HEK293 (cell line): ENCODE results near the gene SSBP3.

ENCODE experiments used
- ATF2 ChIP-seq: fragments of 450-650 bp; formaldehyde crosslinking; IDR thresholded peaks from 2 replicates; pipeline ENCODE4 v1.5.1; 2016; ENCODE audit warnings: missing biosample characterization, missing genetic modification characterization, low read depth
- BCL11B ChIP-seq: fragments of 450-650 bp; formaldehyde crosslinking; IDR thresholded peaks from 2 replicates; pipeline ENCODE4 v1.5.1; 2016; ENCODE audit warnings: low read depth, missing biosample characterization, missing genetic modification characterization
- FEZF1 ChIP-seq: fragments of 450-650 bp; formaldehyde crosslinking; IDR thresholded peaks from 2 replicates; pipeline ENCODE4 v1.5.1; 2016; ENCODE audit warnings: missing biosample characterization, missing genetic modification characterization
- HIC1 ChIP-seq: fragments of 450-650 bp; formaldehyde crosslinking; IDR thresholded peaks from 2 replicates; pipeline ENCODE4 v1.5.1; 2016; ENCODE audit warnings: missing biosample characterization, missing genetic modification characterization
- HOXA7 ChIP-seq: sonication (generic); formaldehyde crosslinking; IDR thresholded peaks from 2 replicates; pipeline ENCODE4 v1.8.1; 2022; ENCODE audit warnings: missing genetic modification reagents, borderline replicate concordance
- KLF8 ChIP-seq: fragments of 450-650 bp; formaldehyde crosslinking; IDR thresholded peaks from 2 replicates; pipeline ENCODE4 v1.5.1; 2016; ENCODE audit warnings: missing biosample characterization, missing genetic modification characterization
- OVOL3 ChIP-seq: fragments of 450-650 bp; formaldehyde crosslinking; IDR thresholded peaks from 2 replicates; pipeline ENCODE4 v1.5.1; 2016; ENCODE audit warnings: missing biosample characterization, missing genetic modification characterization
- ZBTB21 ChIP-seq: fragments of 450-650 bp; formaldehyde crosslinking; IDR thresholded peaks from 2 replicates; pipeline ENCODE4 v1.5.1; 2017; ENCODE audit warnings: missing biosample characterization, missing genetic modification characterization
- ZBTB49 ChIP-seq: fragments of 450-650 bp; formaldehyde crosslinking; IDR thresholded peaks from 2 replicates; pipeline ENCODE4 v1.5.1; 2016; ENCODE audit warnings: missing biosample characterization, missing genetic modification characterization, low read depth
- ZFP69B ChIP-seq: fragments of 450-650 bp; formaldehyde crosslinking; IDR thresholded peaks from 2 replicates; pipeline ENCODE4 v1.5.1; 2016; ENCODE audit warnings: missing biosample characterization, missing genetic modification characterization
- ZNF132 ChIP-seq: fragments of 450-650 bp; formaldehyde crosslinking; IDR thresholded peaks from 2 replicates; pipeline ENCODE4 v1.5.1; 2017; ENCODE audit warnings: missing biosample characterization, missing genetic modification characterization, borderline replicate concordance
- ZNF155 ChIP-seq: fragments of 450-650 bp; formaldehyde crosslinking; IDR thresholded peaks from 2 replicates; pipeline ENCODE4 v1.5.1; 2016; ENCODE audit warnings: missing biosample characterization, missing genetic modification characterization
- ZNF174 ChIP-seq: fragments of 450-650 bp; formaldehyde crosslinking; IDR thresholded peaks from 2 replicates; pipeline ENCODE4 v1.5.0; 2017; ENCODE audit warnings: missing biosample characterization, mild to moderate bottlenecking, missing genetic modification characterization
- ZNF239 ChIP-seq: fragments of 450-650 bp; formaldehyde crosslinking; IDR thresholded peaks from 2 replicates; pipeline ENCODE4 v1.5.1; 2016; ENCODE audit warnings: missing biosample characterization, missing genetic modification characterization
- ZNF248 ChIP-seq: fragments of 450-650 bp; formaldehyde crosslinking; IDR thresholded peaks from 2 replicates; pipeline ENCODE4 v1.5.1; 2017; ENCODE audit warnings: missing biosample characterization, missing genetic modification characterization
- ZNF324 ChIP-seq: fragments of 450-650 bp; formaldehyde crosslinking; IDR thresholded peaks from 2 replicates; pipeline ENCODE4 v1.5.1; 2016; ENCODE audit warnings: missing biosample characterization, missing genetic modification characterization
- ZNF366 ChIP-seq: fragments of 450-650 bp; formaldehyde crosslinking; conservative IDR thresholded peaks from 2 replicates; pipeline ENCODE4 v1.5.1; 2016; ENCODE audit warnings: missing biosample characterization, missing genetic modification characterization
- ZNF37A ChIP-seq: fragments of 450-650 bp; IDR thresholded peaks from 2 replicates; pipeline ENCODE4 v1.5.1; 2018; ENCODE audit warnings: missing biosample characterization, missing genetic modification characterization
- ZNF521 ChIP-seq: fragments of 450-650 bp; formaldehyde crosslinking; IDR thresholded peaks from 2 replicates; pipeline ENCODE4 v1.5.1; 2017; ENCODE audit warnings: missing biosample characterization, mild to moderate bottlenecking, missing genetic modification characterization
- ZNF530 ChIP-seq: fragments of 450-650 bp; formaldehyde crosslinking; IDR thresholded peaks from 2 replicates; pipeline ENCODE4 v1.5.1; 2016; ENCODE audit warnings: low read depth, missing biosample characterization, missing genetic modification characterization
- ZNF558 ChIP-seq: fragments of 450-650 bp; formaldehyde crosslinking; IDR thresholded peaks from 2 replicates; pipeline ENCODE4 v1.5.1; 2016; ENCODE audit warnings: missing biosample characterization, missing genetic modification characterization
- ZNF561 ChIP-seq: fragments of 450-650 bp; IDR thresholded peaks from 2 replicates; pipeline ENCODE4 v1.5.1; 2018; ENCODE audit warnings: missing biosample characterization, missing genetic modification characterization, borderline replicate concordance
- ZNF596 ChIP-seq: fragments of 450-650 bp; IDR thresholded peaks from 2 replicates; pipeline ENCODE4 v1.5.0; 2018; ENCODE audit warnings: missing biosample characterization, mild to moderate bottlenecking, missing genetic modification characterization, moderate library complexity
- ZNF600 ChIP-seq: fragments of 450-650 bp; formaldehyde crosslinking; IDR thresholded peaks from 2 replicates; pipeline ENCODE4 v1.5.1; 2016; ENCODE audit warnings: missing biosample characterization, missing genetic modification characterization
- ZNF692 ChIP-seq: fragments of 450-650 bp; formaldehyde crosslinking; IDR thresholded peaks from 2 replicates; pipeline ENCODE4 v1.5.1; 2016; ENCODE audit warnings: missing biosample characterization, missing genetic modification characterization
- ZNF792 ChIP-seq: fragments of 450-650 bp; formaldehyde crosslinking; IDR thresholded peaks from 2 replicates; pipeline ENCODE4 v1.5.1; 2016; ENCODE audit warnings: missing biosample characterization, missing genetic modification characterization
- ZSCAN30 ChIP-seq: fragments of 450-650 bp; IDR thresholded peaks from 2 replicates; pipeline ENCODE4 v1.5.1; 2018; ENCODE audit warnings: missing biosample characterization, mild to moderate bottlenecking, missing genetic modification characterization, moderate library complexity
- ZXDB ChIP-seq: fragments of 450-650 bp; formaldehyde crosslinking; IDR thresholded peaks from 2 replicates; pipeline ENCODE4 v1.5.1; 2016; ENCODE audit warnings: missing biosample characterization, missing genetic modification characterization
- TF ChIP-seq, protein P1 (sequence below): fragments of 450-650 bp; formaldehyde crosslinking; IDR thresholded peaks from 2 replicates; pipeline ENCODE4 v1.5.1; 2016; ENCODE audit warnings: missing biosample characterization, missing genetic modification characterization

SSBP3 gene

DNA sequence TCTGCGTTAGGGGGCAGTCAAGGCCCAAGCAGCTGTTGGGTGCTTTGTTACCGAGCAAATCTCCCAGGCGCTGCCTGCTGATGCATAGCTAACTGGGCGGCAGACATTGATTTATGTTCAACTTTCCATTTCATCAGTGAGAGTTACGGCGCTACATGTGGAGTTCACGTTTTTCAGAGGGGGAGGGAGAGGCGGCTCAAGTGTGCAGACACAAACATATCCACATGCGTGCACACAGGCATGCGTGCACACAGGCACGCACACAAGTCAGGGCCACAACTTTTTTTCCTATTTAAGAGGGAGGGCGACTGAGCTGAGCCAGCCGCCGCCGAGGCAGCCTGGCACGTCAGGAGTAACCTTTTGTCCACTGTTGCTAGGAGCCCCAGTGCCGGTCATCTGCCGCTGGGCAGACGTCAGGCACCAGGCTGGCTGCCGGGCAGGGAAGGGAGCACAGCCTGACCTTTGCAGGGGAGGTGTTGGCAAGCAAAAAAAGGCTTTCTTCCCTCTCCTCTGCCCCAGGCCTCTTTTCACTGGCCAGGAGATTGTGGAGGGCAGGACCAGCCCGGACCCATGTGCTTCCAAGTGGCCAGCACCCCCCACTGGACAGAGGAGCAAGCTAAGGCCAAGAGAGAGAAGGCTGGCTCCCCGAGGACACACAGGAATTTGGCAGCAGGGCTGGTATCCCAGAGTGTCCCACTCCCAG, 133.0 kb downstream of the SSBP3 start (continued):
- TF ChIP-seq ATF2 (peak; percentile 42; the same call in 1 of the 2 replicates), ZNF174 (tag by site-specific recombination) (no peak), ZNF239 (tag by site-specific recombination) (no peak), ZSCAN30 (tag by site-specific recombination) (peak; percentile 38), HIC1 (tag by site-specific recombination) (no peak), ZNF366 (0 out of 2 replicates have a peak, but pooled peaks have one; percentile 57), ZNF561 (peak; percentile 81; the same call in 1 of the 2 replicates), BCL11B (tag by site-specific recombination) (no peak), HOXA7 (no peak), ZNF600 (tag by site-specific recombination) (peak; percentile 95), KLF8 (peak; percentile 45; the same call in 1 of the 2 replicates), ZNF692 (tag by site-specific recombination) (peak; percentile 88), ZNF792 (tag by site-specific recombination) (no peak), OVOL3 (0 out of 2 replicates have a peak, but pooled peaks have one; percentile 37), ZNF558 (tag by site-specific recombination) (no peak), ZBTB21 (tag by site-specific recombination) (peak; percentile 84), ZNF248 (tag by site-specific recombination) (no peak), ZBTB49 (tag by site-specific recombination) (no peak), ZNF37A (no peak), ZFP69B (tag by site-specific recombination) (peak; percentile 87; the same call in 1 of the 2 replicates), FEZF1 (tag by site-specific recombination) (peak; percentile 40), ZNF324 (tag by site-specific recombination) (peak; percentile 76; the same call in 1 of the 2 replicates), ZNF521 (tag by site-specific recombination) (no peak), ZNF530 (tag by site-specific recombination) (no peak), ZNF596 (tag by site-specific recombination) (no peak), ZXDB (tag by site-specific recombination) (peak; percentile 26; the same call in 1 of the 2 replicates), ZNF155 (tag by site-specific recombination) (no peak), ZNF132 (tag by site-specific recombination) (no peak)
- TF ChIP-seq, protein P1, sequence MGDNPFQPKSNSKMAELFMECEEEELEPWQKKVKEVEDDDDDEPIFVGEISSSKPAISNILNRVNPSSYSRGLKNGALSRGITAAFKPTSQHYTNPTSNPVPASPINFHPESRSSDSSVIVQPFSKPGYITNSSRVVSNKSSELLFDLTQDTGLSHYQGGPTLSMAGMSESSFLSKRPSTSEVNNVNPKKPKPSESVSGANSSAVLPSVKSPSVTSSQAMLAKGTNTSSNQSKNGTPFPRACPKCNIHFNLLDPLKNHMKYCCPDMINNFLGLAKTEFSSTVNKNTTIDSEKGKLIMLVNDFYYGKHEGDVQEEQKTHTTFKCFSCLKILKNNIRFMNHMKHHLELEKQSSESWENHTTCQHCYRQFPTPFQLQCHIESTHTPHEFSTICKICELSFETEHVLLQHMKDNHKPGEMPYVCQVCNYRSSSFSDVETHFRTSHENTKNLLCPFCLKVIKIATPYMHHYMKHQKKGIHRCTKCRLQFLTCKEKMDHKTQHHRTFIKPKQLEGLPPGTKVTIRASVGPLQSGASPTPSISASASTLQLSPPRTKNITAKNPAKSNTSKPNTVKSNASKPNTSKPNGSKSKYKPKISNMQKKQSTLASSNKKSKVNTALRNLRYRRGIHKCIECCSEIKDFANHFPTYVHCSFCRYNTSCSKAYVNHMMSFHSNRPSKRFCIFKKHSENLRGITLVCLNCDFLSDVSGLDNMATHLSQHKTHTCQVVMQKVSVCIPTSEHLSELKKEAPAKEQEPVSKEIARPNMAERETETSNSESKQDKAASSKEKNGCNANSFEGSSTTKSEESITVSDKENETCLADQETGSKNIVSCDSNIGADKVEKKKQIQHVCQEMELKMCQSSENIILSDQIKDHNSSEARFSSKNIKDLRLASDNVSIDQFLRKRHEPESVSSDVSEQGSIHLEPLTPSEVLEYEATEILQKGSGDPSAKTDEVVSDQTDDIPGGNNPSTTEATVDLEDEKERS (tag by site-specific recombination), result no peak
